ENCODE results near the gene SMAD5. TPM values are rescaled to one million over a fixed set of nuclear protein-coding genes. Genes with fewer than 3 reads are reported as not detected.

Gene SMAD5
- total RNA-seq, 1 donor from 2014 or later, result 40.1 TPM

- no peak for TF ChIP-seq CTCF (IDR thresholded peaks at IDR 0.05; ENCODE audit: insufficient read depth, low read length, poor library complexity, severe bottlenecking)
- Histone ChIP-seq H3K27me3 (ENCODE audit: control insufficient read depth, insufficient read depth, low read length) (peaks cover 8% of the 10 kb centered on the region), H3K4me3 (ENCODE audit: low read depth, low read length) (no peak overlapping the region), H3K36me3 (ENCODE audit: control insufficient read depth, insufficient read depth, low read length) (no peaks in the 10 kb centered on the region)
- DNase-seq (ENCODE audit: low read depth), result no peak
Measured at GRCh38 chr5:136200130-136200529, 67.5 kb downstream of the SMAD5 start.

- TF ChIP-seq CTCF (IDR thresholded peaks at IDR 0.05; ENCODE audit: insufficient read depth, low read length, poor library complexity, severe bottlenecking), result no peak
- no peaks in the 10 kb centered on the region for H3K36me3 ChIP-seq (ENCODE audit: control insufficient read depth, insufficient read depth, low read length)
- DNase-seq (ENCODE audit: low read depth), result no peak
- H3K4me3 ChIP-seq (ENCODE audit: low read depth, low read length), result no peak overlapping the region
- peaks cover 8% of the 10 kb centered on the region for H3K27me3 ChIP-seq (ENCODE audit: control insufficient read depth, insufficient read depth, low read length)
Measured at GRCh38 chr5:136200761-136201160, 68.1 kb downstream of the SMAD5 start.

- peaks cover 8% of the 10 kb centered on the region for H3K27me3 ChIP-seq (ENCODE audit: control insufficient read depth, insufficient read depth, low read length)
- H3K4me3 ChIP-seq (ENCODE audit: low read depth, low read length), result no peak overlapping the region
- no peaks in the 10 kb centered on the region for H3K36me3 ChIP-seq (ENCODE audit: control insufficient read depth, insufficient read depth, low read length)
- TF ChIP-seq CTCF (IDR thresholded peaks at IDR 0.05; ENCODE audit: insufficient read depth, low read length, poor library complexity, severe bottlenecking), result no peak
- DNase-seq (ENCODE audit: low read depth), result no peak
Measured at GRCh38 chr5:136201870-136202269, 69.2 kb downstream of the SMAD5 start.

GRCh38 chr5:136202469-136203205 lies 70.0 kb downstream of the SMAD5 start:
- DNase-seq (ENCODE audit: low read depth), result no peak

GRCh38 chr5:136203303-136203922 lies 70.8 kb downstream of the SMAD5 start:
- no peak overlapping the region for H3K4me3 ChIP-seq (ENCODE audit: low read depth, low read length)
- H3K27me3 ChIP-seq (ENCODE audit: control insufficient read depth, insufficient read depth, low read length), result peaks cover 8% of the 10 kb centered on the region
- no peak for TF ChIP-seq CTCF (IDR thresholded peaks at IDR 0.05; ENCODE audit: insufficient read depth, low read length, poor library complexity, severe bottlenecking)
- H3K36me3 ChIP-seq (ENCODE audit: control insufficient read depth, insufficient read depth, low read length), result no peaks in the 10 kb centered on the region
- no peak for DNase-seq (ENCODE audit: low read depth)

More at GRCh38 chr5:136202469-136203205, 70.0 kb downstream of the SMAD5 start:
- no peak for TF ChIP-seq CTCF (IDR thresholded peaks at IDR 0.05; ENCODE audit: insufficient read depth, low read length, poor library complexity, severe bottlenecking)
- peaks cover 8% of the 10 kb centered on the region for H3K27me3 ChIP-seq (ENCODE audit: control insufficient read depth, insufficient read depth, low read length)
- H3K4me3 ChIP-seq (ENCODE audit: low read depth, low read length), result no peak overlapping the region
- H3K36me3 ChIP-seq (ENCODE audit: control insufficient read depth, insufficient read depth, low read length), result no peaks in the 10 kb centered on the region
